Measurements from ENCODE around the gene PPM1L.
A peak's percentile ranks its signal among the peaks of the same experiment; 100 is the strongest.

PPM1L gene

DNA sequence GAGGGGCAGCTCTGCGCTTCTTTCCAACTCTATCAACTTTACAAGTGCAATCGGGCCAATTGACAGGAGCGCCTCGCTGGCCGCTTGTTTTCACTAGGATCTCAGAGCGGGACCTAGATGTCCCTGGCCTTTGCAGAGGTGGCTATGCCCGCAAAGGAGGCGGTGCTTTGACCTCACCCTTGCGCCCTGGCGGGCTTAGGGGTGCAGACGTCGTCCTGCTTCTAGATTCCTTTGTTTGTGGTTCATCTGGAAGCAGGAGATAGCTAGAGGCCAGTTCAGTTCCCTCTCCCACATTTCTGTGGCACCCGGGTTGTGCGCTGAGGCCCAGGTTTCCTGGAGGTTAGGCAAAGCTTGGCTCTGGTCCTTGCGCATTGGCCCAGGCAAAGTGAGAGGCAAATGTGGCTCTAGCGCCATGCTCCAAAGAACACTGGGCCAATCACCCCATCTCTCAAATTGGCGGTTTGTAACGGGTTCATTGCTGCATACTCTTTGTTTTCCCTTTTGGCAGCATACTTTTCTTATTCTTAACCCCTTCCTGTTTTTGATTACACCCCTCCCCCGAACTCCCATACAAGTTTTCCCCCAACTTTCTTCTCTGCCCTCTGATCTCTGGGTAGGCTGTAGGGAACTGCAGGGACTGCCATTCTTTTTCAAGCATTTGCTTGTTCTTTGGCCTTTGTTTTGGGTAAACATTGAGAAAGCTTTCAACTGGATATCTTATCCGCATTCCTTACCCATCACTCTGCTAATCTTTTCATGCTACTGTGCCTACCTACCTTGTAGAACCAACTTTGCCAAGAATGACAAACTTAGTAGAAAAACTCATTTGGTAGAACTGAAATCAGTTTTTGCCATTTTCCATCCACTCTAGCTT, 1.4 kb downstream of the PPM1L start:
- peak in 35 of 42 donors; percentile 7 to 56 (median 19) for DNase-seq
- intact Hi-C loops (cut with DNase I), result loop anchor here (5.0 to 10.0 kb wide), 2 partner anchors 190 to 467 kb away; partner anchors contain the start of genes KPNA4 and NMD3

DNA sequence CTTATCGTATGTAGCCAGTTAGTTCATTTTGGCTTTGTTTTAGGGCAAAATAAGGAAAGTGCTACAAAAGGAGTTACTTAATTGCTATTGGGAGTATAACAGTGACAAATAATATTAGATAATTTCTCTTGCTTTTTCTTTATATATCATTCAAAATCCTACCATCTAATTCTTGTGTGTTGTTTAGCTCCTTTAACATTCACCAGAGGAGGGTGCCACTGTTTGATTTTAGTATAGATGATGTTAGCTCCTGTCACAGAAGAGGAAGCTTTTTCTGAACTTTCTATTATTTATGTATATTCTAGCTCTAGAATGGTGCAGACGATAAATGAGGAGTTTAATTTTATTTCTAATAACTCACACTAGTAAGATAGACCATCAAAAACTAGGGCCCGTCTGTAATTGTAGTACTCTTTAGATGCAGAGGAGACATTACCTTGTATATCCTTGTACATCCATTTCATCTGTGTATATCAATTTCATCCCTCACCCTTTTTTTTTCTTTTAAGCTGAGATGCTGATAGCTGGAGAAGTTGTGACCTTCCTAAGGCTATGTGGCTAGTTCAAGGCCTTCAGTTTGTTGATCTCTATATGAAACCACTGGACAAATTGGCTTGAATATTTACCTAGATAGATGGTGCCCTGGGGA, 3.0 kb downstream of the PPM1L start:
- intact Hi-C loops (cut with DNase I), result loop anchor here (5.0 to 10.0 kb wide), 2 partner anchors 192 to 466 kb away; partner anchors contain the start of genes KPNA4 and NMD3

DNA sequence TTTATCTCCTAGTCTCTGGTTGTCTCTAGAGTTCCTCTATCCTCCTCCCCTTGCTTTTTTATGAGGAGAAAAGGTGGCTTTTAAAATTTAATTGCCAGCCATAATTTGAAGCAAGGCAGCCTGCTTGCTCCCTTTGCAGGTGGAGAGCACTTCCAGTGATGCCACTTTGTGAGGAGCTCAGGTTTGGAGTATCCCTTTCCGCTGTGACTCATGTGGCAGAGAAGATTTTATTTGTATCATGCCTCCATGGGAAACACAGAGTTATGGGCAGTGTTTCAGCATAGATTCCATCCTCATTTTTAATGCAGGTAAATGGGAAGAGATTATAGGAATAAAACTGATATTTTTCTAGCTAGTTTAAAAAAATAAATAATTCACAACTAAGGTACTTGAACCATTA, 7.0 kb downstream of the PPM1L start:
- intact Hi-C loops (cut with DNase I), result no loop called here
- no peak for DNase-seq

More for the DNA sequence above, 3.0 kb downstream of the PPM1L start:
- DNase-seq, result peak in 1 of 42 donors; percentile 22

DNA sequence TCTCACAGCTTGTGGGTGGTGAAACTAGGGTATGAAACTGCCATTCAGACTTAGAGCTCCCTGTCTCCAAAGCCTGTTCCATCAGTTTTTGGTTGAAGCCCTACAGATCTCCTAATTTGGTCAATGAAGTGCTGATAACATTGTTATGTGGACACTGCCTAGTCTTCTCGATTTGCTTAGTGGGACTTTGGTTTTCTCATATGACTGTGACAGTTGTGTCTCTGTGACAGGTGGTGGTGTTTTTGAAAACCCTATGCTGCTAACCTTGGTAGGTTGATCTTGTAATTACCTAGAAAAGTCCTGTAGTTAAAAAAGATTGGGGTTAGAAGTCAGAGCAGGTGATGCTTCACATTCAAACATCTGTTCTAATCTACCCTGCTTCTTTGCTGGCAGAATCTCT, 9.2 kb downstream of the PPM1L start:
- intact Hi-C loops (cut with DNase I), result no loop called here
- DNase-seq, result no peak

DNA sequence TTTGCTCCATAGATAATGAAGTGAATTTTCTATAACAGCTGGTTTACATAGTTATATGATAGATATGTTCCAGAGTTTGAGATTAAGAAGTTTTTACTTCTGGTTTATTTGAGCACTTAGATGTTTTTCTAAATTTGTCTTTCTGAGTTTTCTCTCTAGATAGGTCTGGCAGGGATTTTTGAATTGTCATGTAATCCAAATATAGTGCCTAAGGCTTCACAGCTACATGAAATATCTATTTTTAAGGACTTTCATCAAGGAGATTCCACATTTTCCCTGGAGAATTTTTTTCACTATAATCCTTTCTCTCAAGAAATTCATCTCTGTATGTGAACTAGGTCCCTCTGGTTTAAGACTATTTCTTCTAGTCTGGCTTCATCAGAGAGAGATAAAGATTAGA, 12.0 kb downstream of the PPM1L start:
- no peak for DNase-seq
- intact Hi-C loops (cut with DNase I), result no loop called here

DNA sequence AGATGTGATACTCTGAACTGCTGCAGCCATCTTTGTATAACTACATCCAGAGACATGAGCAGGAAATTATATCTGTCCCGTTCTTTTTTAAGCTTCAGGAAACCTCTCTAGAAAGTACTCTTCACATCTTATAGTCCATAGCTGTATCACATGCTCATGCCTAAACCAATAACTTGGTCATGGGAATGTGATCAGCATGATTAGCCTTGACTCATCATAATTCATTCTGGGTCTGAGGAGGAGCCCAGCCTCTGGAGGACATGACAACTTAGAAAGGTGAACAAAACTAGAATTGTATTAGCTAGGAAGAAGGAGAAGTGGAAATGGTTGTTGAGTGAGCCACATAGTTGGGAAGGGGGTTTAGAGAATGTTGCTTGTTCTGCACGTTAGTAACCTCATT, 12.9 kb downstream of the PPM1L start:
- DNase-seq, result no peak
- intact Hi-C loops (cut with DNase I), result no loop called here

DNA sequence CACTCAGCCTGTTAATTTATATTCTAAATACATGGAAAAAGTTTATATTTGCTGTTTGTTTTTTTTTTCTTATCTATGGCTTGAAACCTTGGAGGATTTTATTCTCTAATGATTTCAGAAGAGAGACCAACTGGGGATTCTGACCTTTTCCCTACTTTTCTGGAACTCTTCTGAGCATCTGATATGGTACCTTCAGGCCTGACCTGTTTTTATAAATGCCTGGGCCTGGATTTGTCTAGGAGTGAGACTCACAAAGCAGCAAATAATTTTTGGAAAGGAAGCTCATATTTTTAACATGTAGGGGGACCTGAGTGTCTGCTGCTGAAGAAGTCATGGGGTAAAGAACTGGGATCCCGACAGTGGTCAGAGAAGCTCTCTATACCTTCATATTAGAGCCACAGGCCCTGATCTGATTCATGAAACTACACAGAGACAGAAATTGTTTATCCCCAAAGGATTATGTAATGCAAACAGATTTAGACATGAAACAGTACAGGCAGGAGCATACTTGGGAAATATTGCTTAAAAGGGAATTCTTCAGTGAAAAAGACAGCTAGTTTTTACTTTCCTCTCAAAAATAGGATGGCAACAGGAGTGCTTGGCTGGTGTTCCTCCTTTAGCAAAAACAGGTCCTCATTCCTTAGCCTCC, 15.9 kb downstream of the PPM1L start:
- DNase-seq, result no peak
- intact Hi-C loops (cut with DNase I), result no loop called here

DNA sequence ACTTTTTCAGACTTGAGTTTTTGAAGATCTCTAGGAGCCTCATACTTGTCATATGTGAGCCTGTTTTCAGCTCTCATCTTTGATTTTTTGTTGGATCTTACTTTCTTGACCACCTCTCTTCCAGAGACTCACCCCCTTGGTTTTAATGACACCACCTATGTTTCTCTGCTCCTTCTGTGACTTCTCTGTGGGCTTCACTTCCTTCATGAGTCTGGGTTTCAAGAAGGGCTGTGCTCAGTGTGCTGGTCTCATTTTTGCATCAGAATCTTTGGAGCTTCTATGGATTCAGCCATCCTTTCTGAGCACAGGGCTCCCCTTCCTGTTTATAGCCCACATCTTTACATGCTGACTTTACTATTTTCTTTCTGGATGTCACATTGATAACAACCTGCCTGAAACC, 17.7 kb downstream of the PPM1L start:
- no peak for DNase-seq
- intact Hi-C loops (cut with DNase I), result no loop called here

DNA sequence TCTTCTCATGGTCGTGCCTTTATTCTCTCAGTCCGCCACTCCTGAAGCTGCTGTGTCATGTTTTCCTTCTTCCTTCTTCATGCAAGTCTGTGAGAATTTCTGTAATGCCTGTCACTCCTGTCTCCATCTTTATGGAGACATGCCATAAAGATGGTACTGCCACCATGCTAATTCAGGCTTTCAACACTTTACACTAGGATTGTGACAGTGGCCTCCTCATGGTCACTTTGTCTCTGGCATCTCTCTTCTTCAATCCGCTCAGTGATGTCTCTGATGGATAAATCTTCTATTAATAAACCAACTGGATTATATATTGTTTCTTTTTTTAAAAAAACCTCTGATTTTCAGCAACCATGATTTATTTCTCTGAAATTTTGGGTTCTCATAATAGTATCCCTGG, 18.1 kb downstream of the PPM1L start:
- intact Hi-C loops (cut with DNase I), result no loop called here
- no peak for DNase-seq

DNA sequence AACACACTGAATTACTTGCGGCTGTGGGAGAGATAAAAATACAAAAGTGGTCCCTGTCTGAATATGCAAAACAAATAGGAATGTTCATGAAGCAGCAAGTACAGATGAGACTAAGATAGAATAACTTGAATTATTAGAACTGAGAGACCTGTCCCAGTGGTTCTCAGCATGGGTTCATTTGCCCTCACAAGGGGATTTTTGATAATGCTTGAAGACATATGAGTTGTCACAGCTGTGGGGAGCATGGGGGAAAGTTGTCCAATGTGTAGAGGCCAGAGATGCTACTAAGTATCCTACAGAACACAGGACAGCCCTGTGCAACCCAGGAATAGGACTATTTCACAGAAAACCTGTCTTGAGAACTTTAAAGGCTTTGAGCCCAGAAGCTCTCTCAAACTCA, 22.4 kb downstream of the PPM1L start:
- no peak for DNase-seq
- intact Hi-C loops (cut with DNase I), result no loop called here

DNA sequence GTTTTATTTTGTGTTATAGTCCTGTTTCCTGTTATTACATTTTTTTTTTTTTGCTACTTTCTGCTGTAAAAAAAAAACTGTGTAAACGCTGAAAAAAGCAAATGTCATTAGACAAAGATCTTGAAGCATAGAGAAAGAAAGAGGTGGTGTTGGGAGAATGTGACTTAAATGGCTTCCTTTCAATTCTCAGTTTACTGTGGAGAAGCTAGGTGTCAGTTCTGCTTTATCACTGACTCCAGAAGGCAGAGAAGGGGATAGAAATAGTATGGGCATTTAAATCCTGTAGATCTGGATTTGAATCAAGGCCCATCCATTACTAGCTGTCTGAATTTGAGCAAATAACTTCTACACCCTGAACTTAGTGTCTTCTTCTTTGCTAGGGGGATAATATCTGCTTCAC, 23.0 kb downstream of the PPM1L start:
- intact Hi-C loops (cut with DNase I), result no loop called here
- DNase-seq, result no peak

DNA sequence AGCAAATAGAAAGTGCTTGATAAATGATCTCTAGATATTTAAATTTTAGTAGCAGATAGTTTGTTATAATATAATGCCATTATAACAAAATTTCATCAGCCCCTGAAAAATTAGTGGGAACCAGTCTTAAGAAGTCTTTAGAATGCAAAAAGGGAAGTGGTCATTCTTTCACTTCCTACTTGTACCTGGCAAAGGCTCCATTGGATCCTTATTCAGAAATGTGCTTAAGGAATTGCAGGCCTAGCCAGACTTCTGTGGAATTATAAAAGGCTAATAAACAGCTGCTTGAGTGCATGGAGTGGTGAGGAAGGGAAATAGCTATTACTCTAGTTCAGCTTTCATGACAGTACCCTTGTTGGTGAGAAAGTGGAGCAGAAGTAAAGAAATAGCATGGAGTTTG, 24.2 kb downstream of the PPM1L start:
- intact Hi-C loops (cut with DNase I), result no loop called here
- DNase-seq, result no peak

DNA sequence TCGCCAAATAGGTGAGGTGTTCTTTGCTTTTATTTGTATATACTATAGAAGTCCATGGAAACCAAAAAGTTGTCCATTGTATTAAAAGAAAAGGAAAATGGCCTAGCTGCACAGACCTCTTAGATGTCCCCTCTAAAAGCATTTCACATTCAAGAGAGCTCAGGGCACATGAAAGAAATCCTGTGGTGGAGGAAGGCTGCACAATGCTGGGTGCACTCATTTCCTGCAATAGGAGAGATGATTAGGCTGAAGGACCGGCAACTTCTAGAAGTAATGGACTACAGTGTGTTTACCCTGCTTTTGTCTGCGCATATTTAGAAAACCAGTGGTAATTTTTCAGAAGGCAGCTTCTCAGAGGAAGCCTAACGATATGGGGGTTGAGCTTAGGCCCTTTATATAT, 25.4 kb downstream of the PPM1L start:
- no peak for DNase-seq
- intact Hi-C loops (cut with DNase I), result no loop called here

DNA sequence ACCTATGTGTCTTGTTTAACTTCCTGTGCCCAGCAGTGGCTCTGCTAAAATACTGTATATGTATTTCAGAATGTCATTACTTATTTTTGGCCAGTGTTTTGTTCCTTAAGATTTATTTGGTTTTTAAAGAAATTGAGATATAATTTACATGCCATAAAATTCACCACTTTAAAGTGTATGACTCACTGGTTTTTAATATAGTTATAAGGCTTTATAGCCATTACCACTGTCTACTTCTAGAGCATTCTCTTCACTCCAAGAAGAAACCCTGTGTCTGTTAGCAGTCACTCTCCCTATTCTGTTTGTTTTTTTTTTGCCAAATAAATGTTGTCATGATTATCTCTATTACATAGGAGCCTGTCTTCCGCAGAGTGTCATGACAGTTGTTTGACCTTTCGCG, 25.8 kb downstream of the PPM1L start:
- intact Hi-C loops (cut with DNase I), result no loop called here
- no peak for DNase-seq

DNA sequence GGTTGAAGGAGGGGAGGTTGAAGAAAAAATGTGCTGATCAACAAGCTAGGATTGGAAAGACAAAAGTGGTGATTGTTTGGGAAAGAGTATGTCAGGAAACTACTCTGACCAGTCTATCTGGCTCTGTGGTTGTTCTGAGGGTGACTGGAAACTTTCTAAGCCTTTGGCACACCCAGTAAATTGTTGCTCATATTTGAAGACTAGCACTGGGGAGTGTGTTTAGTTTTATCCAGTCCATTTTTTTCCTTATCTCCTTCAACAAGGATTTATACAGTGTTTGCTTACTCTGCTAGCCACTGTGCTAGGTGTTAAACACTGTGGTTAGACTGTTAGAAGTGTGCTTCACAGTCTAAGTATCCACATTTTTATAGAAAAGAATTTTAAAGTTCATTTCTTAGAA, 28.8 kb downstream of the PPM1L start:
- DNase-seq, result no peak
- intact Hi-C loops (cut with DNase I), result no loop called here

DNA sequence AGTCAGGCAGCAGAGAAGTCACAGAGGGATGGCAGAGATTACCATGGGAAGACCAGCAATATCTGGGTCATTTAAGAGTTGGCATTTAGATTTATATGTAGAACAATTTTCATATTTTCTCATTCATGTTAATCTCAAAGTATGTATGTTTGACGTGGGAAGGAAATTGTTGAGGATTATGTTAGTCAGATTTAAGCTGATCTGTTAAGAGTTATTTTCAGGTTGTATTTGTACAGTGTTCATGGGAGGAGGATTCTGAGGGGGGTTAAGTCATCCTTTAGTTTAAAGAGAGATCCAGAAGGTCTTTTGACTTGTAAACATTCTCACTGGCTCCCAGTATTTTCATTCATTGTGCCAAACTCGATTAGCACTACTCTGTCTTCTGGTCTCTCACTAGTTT, 34.7 kb downstream of the PPM1L start:
- intact Hi-C loops (cut with DNase I), result no loop called here

DNA sequence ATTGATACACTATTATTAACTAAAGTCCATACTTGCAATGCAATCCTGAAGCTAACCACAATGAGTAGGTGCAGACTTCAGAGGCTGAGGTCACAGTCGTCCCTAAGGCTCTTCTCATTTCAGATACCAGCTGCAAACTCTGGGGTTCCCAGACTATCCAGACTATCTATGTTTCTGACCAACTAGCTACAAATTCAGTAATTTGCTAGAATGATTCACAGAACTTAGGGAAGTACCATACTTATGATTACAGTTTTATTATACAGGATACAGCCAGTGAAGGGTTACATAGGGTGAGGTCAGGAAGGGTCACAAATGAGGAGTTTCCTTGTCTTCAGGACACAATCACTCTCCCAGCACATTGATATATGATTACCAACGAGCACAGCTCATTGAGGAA, 36.5 kb downstream of the PPM1L start:
- no peak for DNase-seq
- intact Hi-C loops (cut with DNase I), result no loop called here

More for the DNA sequence above, 34.7 kb downstream of the PPM1L start:
- DNase-seq, result no peak

DNA sequence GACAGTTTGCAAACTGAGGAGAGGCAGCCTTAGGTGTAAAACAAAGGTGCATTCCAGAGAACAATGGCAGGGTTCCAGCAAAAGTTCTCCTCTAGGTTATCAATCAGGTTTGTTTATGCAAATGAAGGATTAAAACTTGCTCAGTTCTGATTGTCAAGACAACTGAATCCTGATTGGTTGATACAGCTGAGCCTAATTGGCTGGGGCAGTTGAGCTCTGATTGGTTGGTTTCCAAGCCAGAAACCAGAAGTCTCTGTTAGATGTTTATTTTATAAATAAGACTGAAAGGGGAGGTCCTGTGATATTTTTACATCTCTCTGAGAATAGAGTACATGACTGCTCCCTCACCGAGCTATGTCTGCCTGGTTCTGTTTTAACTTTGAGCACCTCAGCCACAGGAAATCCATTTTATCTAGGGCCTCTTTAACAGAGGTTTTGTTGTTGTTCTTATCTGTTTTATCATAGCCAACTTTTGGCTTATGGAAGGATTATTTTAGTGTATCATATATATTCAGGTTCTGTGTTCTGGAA, 37.8 kb downstream of the PPM1L start:
- intact Hi-C loops (cut with DNase I), result no loop called here
- no peak for DNase-seq

DNA sequence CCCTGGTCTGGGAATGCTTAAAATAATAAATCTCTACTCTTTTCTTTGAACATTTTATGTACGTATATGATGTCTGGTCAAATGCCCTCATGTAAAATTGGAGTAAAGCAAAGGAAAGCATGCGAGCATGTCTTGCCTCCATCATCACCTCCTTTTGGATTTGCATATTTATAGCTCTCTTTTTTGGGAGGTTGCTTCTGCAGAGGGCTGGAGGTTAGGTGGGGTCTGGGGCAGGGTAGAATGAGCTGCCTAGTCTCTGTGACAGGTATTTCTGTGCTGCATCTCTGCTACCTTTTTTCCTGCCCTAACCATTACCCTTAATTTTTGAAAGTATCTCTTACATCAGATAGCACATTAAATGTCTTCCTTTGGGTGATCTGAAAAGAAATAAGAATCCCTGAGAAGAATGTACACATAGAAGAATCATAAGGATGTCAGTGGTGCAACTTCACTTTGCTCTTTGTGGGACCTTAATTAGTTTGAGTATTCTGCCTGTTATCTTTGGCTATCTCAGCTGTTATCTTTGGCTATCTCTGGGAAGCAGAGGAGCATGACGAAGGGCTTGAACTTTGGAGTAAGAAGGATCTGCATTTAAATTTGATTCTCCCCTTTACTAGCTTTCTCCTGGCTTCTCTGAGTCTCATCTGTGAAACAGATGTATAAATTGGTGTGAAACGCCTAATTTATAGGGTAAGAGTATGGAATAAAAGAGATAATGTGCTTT, 40.2 kb downstream of the PPM1L start:
- intact Hi-C loops (cut with DNase I), result no loop called here
- DNase-seq, result no peak

All from head of caudate nucleus (tissue), 42 donors.